Osteoblast (primary cell): ENCODE measurements around the gene PBX3. TPM values are rescaled to one million over a fixed set of nuclear protein-coding genes. Genes with fewer than 3 reads are reported as not detected.

ENCODE experiments used
- DNase-seq: peaks from one replicate; pipeline ENCODE4 v3.0.0; 2011; ENCODE audit warnings: low spot score, mixed read lengths; ENCODE audit not compliant: insufficient read length; ENCODE audit errors: missing footprints
- H2AFZ ChIP-seq: 2 replicates; pipeline ENCODE4 v1.6.0; 2011; ENCODE audit warnings: mild to moderate bottlenecking, low read length
- H3K27ac ChIP-seq: 2 replicates; pipeline ENCODE4 v1.5.1; 2011; ENCODE audit warnings: mild to moderate bottlenecking, low read depth, low read length, moderate library complexity
- H3K27me3 ChIP-seq: 2 replicates; pipeline ENCODE4 v1.6.0; 2012; ENCODE audit warnings: mild to moderate bottlenecking, control low read depth, inconsistent platforms, low read length, moderate library complexity; ENCODE audit not compliant: insufficient read depth
- H3K36me3 ChIP-seq: 2 replicates; pipeline ENCODE4 v1.5.1; 2011; ENCODE audit warnings: mild to moderate bottlenecking, low read length, control low read depth, moderate library complexity; ENCODE audit not compliant: insufficient read depth
- H3K4me1 ChIP-seq: 2 replicates; pipeline ENCODE4 v1.5.1; 2011; ENCODE audit warnings: mild to moderate bottlenecking, low read length, control low read depth, moderate library complexity; ENCODE audit not compliant: insufficient read depth
- H3K4me2 ChIP-seq: 2 replicates; pipeline ENCODE4 v1.6.0; 2011; ENCODE audit warnings: mild to moderate bottlenecking, low read length; ENCODE audit not compliant: insufficient read depth
- H3K4me3 ChIP-seq: fragments of 200-600 bp; sonication (generic); 3 replicates; pipeline ENCODE4 v1.5.1; 2012; ENCODE audit warnings: mild to moderate bottlenecking, low read length, inconsistent platforms; ENCODE audit not compliant: insufficient read depth
- H3K79me2 ChIP-seq: 2 replicates; pipeline ENCODE4 v1.6.0; 2012; ENCODE audit warnings: mild to moderate bottlenecking, low read length, control low read depth, inconsistent platforms; ENCODE audit not compliant: insufficient read depth
- H3K9me3 ChIP-seq: 2 replicates; pipeline ENCODE4 v1.5.1; 2011; ENCODE audit warnings: low read depth, low read length, control low read depth
- H4K20me1 ChIP-seq: 2 replicates; pipeline ENCODE4 v1.6.0; 2012; ENCODE audit warnings: mild to moderate bottlenecking, low read length, control low read depth; ENCODE audit not compliant: insufficient read depth
- total RNA-seq: library from RNA; depleted of rRNA; stranded (reverse); fragments of >200 nt; gene quantifications from 2 replicates; pipeline ENCODE4 v1.2.3, GENCODE V29; 2012
- TF ChIP-seq, protein P1 (sequence below): IDR thresholded peaks from 2 replicates; pipeline ENCODE4 v1.5.1; 2011; ENCODE audit warnings: mild to moderate bottlenecking, low read depth, low read length, moderate library complexity; ENCODE audit errors: extremely low read depth

The PBX3 gene
- total RNA-seq, 1 donor = 34.7 TPM

DNA sequence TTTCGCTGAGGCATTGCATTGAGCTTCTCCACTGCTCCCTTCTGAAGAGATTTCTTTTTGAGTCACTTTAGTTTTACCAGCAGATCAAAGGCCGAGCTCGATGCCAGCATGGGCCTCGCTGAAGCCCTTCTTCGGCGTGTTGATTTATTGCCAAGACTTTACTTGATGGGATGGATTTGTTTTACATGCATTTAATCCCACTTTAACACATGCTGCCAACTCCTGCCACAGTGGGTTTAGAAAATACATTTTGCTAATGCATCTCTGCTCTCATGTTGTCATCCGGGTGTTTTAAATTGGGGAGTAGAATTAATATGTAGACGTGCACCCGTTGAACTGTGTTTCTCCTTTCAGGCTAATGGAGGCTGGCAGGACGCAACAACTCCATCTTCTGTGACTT, 218.3 kb downstream of the PBX3 start:
- H3K27ac ChIP-seq = no peak overlapping the region
- no peak overlapping the region for H3K4me3 ChIP-seq
- no peak overlapping the region for H2AFZ ChIP-seq
- peaks cover 3% of the 10 kb centered on the region for H3K4me1 ChIP-seq
- H3K4me2 ChIP-seq = no peak overlapping the region
- H3K9me3 ChIP-seq = no peaks in the 10 kb centered on the region
- no peaks in the 10 kb centered on the region for H4K20me1 ChIP-seq
- H3K27me3 ChIP-seq = no peaks in the 10 kb centered on the region
- H3K36me3 ChIP-seq = peaks cover 35% of the 10 kb centered on the region
- no peak for DNase-seq
- TF ChIP-seq, protein P1, sequence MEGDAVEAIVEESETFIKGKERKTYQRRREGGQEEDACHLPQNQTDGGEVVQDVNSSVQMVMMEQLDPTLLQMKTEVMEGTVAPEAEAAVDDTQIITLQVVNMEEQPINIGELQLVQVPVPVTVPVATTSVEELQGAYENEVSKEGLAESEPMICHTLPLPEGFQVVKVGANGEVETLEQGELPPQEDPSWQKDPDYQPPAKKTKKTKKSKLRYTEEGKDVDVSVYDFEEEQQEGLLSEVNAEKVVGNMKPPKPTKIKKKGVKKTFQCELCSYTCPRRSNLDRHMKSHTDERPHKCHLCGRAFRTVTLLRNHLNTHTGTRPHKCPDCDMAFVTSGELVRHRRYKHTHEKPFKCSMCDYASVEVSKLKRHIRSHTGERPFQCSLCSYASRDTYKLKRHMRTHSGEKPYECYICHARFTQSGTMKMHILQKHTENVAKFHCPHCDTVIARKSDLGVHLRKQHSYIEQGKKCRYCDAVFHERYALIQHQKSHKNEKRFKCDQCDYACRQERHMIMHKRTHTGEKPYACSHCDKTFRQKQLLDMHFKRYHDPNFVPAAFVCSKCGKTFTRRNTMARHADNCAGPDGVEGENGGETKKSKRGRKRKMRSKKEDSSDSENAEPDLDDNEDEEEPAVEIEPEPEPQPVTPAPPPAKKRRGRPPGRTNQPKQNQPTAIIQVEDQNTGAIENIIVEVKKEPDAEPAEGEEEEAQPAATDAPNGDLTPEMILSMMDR = no peak
- H3K79me2 ChIP-seq = no peaks in the 10 kb centered on the region

DNA sequence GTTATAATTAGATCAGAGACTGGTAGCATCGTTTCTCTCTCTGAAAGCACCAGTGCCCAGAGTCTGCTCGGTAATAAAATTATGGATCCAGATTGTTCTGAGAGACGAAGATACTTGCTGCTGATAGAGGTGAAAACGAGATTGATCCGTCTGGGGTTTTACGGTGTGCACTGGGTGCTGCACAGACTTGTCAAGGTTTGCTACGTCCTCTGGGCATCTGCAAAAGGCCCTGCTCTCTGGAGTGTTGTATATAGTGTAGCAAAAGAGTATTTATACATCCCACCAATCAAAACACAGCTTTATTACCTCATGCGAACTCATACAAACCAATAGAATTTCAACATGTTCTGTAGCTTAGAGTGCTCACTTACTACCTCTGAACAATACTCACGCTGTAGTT, 219.3 kb downstream of the PBX3 start:
- peaks cover 3% of the 10 kb centered on the region for H3K4me1 ChIP-seq
- no peaks in the 10 kb centered on the region for H3K79me2 ChIP-seq
- no peak overlapping the region for H3K27ac ChIP-seq
- no peak for DNase-seq
- TF ChIP-seq, protein P1 = no peak
- H3K4me2 ChIP-seq = no peak overlapping the region
- no peaks in the 10 kb centered on the region for H4K20me1 ChIP-seq
- no peak overlapping the region for H3K4me3 ChIP-seq
- H3K36me3 ChIP-seq = peaks cover 31% of the 10 kb centered on the region
- H3K27me3 ChIP-seq = no peaks in the 10 kb centered on the region
- H2AFZ ChIP-seq = no peak overlapping the region
- H3K9me3 ChIP-seq = no peaks in the 10 kb centered on the region

DNA sequence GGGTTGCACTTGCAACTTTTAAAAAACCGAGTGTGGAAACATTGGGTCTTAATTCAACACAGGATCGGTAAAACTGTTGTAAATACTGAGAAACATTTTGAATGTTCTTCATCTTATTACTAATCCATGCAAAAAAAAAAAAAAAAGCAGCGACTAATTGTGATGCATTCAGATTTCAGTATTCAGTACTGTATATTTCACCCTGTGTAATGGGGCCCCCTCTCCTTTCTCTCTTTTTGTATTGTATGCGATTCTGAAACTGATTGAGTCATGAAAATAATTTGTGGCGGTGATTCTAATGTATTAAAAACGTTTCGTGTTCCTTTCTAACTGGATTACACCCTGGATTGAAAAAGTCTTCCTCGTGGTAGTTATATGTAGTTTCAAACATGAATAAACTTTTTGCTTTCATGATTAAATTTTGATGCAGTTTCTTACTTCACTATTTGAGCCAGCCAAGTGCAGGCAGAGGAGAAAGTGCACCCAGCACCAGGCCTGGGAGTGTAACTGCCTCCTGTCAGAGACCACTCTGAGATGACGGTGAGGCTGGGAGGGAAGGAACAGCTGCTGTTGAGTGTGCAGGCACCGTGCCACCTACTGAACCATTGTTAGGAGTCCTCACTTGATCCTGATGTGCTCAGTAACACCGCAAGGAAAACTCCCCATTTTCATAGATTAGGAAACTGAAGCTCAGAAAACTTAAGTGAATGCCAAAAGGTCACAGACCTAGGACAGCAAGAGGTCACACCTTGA, 220.0 kb downstream of the PBX3 start:
- no peak for DNase-seq
- TF ChIP-seq, protein P1 = no peak
- H3K36me3 ChIP-seq = peaks cover 28% of the 10 kb centered on the region
- H3K27me3 ChIP-seq = no peaks in the 10 kb centered on the region
- no peak overlapping the region for H2AFZ ChIP-seq
- peaks cover 3% of the 10 kb centered on the region for H3K4me1 ChIP-seq
- H3K79me2 ChIP-seq = no peaks in the 10 kb centered on the region
- H3K9me3 ChIP-seq = no peaks in the 10 kb centered on the region
- no peak overlapping the region for H3K4me2 ChIP-seq
- no peak overlapping the region for H3K27ac ChIP-seq
- no peak overlapping the region for H3K4me3 ChIP-seq
- no peaks in the 10 kb centered on the region for H4K20me1 ChIP-seq

DNA sequence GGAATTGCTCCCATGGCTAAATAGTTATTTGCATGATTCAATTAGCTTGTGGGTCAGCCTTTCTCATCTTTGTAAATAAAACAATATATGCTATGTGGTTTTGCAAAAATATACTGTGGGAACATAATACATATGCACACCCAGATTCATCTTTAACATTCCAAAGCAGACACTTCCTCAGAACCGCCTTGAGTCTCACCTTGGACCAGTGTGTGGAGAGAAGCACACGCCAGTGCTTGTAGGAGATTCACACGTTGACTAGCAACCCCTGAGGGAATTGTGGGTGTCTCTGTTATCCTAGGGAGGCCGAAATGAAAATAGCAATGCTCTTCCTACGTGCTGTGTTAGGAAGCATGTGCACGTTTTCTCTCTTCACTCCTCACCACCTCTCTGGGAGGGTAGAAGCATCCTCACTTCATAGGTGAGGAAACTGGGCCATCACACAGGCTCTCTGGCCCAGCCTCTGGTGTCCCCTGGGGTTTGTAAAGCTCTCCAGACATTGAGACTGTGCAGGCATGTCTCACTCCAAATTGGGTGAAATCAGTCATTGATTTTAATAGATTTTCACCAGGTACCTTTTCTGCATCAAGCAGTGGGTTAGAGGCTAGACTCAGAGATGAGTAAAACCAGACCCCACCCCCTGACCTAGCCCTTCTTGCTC, 221.7 kb downstream of the PBX3 start:
- Histone ChIP-seq H3K4me2 (no peak overlapping the region), H3K27me3 (peaks cover 5% of the 10 kb centered on the region), H3K9me3 (no peaks in the 10 kb centered on the region), H3K4me3 (no peak overlapping the region), H3K36me3 (peaks cover 18% of the 10 kb centered on the region), H3K27ac (no peak overlapping the region), H2AFZ (no peak overlapping the region), H4K20me1 (no peaks in the 10 kb centered on the region), H3K4me1 (peaks cover 3% of the 10 kb centered on the region), H3K79me2 (no peaks in the 10 kb centered on the region)
- TF ChIP-seq, protein P1 = no peak
- DNase-seq = no peak
